ENCODE measurements around the gene PAX7. TPM values are rescaled to one million over a fixed set of nuclear protein-coding genes. Genes with fewer than 3 reads are reported as not detected.

PAX7 gene
- polyA plus RNA-seq, 2 of the 4 experiments (the other 2 are of a cell fraction), result 0.23 to 0.48 TPM

DNA sequence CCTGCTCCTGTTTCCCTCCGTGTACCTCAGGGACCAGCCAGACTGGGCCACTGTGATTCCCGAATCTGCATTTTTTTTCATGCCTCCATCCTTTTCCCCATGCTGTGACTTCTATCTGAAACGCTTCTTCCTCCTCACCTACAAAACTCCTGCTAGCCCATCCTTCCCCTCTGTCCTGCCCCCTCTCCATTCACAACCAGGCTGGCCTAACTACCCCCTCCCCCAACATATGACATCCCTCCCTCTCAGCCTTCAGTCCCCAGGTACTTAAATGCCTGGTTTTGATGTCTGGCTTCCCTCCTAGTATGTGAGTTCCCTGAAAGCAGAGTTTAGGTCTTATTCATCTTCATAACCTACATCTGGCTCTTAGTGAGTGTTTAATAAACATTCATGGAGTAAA lies 146.1 kb downstream of the PAX7 start:
- FAIRE-seq, result no peak
- TF ChIP-seq CHD2 (IDR thresholded peaks at IDR 0.05; ENCODE audit: low read length, partially characterized antibody) (no peak), ZSCAN20 (CRISPR knock-in tag; IDR thresholded peaks at IDR 0.05) (no peak), PBX3 (IDR thresholded peaks at IDR 0.05) (no peak), CBX8 (IDR thresholded peaks at IDR 0.05) (no peak), JUN (IDR thresholded peaks at IDR 0.05) (no peak), HOXB13 (CRISPR knock-in tag; IDR thresholded peaks at IDR 0.05; ENCODE audit: low read depth) (no peak), ZNF302 (CRISPR knock-in tag; IDR thresholded peaks at IDR 0.05) (no peak), FOSB (CRISPR knock-in tag; IDR thresholded peaks at IDR 0.05) (no peak), FOXS1 (CRISPR knock-in tag; IDR thresholded peaks at IDR 0.05) (no peak), BCL3 (IDR thresholded peaks at IDR 0.05) (no peak), MAFK (IDR thresholded peaks at IDR 0.05; ENCODE audit: partially characterized antibody) (no peak), POLR2AphosphoS2 (conservative IDR thresholded peaks at IDR 0.05; ENCODE audit: low read length) (no peak), TP53 (CRISPR knock-in tag; IDR thresholded peaks at IDR 0.05) (no peak), RARB (CRISPR knock-in tag; IDR thresholded peaks at IDR 0.05) (no peak), EP300 (IDR thresholded peaks at IDR 0.05) (no peak)
- TF ChIP-seq, protein P1, sequence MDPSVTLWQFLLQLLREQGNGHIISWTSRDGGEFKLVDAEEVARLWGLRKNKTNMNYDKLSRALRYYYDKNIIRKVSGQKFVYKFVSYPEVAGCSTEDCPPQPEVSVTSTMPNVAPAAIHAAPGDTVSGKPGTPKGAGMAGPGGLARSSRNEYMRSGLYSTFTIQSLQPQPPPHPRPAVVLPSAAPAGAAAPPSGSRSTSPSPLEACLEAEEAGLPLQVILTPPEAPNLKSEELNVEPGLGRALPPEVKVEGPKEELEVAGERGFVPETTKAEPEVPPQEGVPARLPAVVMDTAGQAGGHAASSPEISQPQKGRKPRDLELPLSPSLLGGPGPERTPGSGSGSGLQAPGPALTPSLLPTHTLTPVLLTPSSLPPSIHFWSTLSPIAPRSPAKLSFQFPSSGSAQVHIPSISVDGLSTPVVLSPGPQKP (IDR thresholded peaks at IDR 0.05; ENCODE audit: low read depth, low read length), result no peak
- TF ChIP-seq, protein P2, sequence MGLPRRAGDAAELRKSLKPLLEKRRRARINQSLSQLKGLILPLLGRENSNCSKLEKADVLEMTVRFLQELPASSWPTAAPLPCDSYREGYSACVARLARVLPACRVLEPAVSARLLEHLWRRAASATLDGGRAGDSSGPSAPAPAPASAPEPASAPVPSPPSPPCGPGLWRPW (IDR thresholded peaks at IDR 0.05), result no peak
- TF ChIP-seq, protein P3, sequence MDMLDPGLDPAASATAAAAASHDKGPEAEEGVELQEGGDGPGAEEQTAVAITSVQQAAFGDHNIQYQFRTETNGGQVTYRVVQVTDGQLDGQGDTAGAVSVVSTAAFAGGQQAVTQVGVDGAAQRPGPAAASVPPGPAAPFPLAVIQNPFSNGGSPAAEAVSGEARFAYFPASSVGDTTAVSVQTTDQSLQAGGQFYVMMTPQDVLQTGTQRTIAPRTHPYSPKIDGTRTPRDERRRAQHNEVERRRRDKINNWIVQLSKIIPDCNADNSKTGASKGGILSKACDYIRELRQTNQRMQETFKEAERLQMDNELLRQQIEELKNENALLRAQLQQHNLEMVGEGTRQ (IDR thresholded peaks at IDR 0.05), result no peak

DNA sequence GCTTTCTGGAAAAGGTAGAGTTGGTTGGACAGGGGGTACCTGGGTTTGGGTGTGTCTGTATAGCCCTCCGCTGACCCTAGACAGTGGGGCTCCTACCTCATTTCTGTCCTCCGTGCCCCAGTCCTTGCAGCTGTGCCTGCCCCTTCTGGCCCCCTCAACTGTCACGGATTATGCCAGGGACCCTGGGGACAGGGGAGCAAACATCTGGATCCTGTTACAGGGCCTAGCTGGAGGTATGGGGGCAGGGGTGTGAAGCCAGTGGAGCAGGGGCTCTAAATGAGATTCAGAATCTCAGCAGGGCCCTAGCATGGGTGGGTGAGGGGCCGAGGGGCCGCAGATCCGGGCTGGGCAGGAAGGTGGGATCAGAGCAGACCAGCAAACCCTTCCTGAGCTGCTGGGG lies 147.8 kb downstream of the PAX7 start:
- 17% methylated on average over 5 of the region's 6 CpGs for WGBS (ENCODE audit: missing lambda C conversion rate)
- CTCF ChIA-PET, result no interaction called here
- H3K4me2 ChIP-seq, result no peak overlapping the region
- POLR2A ChIA-PET, result no interaction called here
- TF ChIP-seq RARB (CRISPR knock-in tag; IDR thresholded peaks at IDR 0.05) (no peak), FOSB (CRISPR knock-in tag; IDR thresholded peaks at IDR 0.05) (no peak), POLR2A (IDR thresholded peaks at IDR 0.05; ENCODE audit: low read length) (no peak), NFE2L2 (conservative IDR thresholded peaks at IDR 0.05; ENCODE audit: low read length) (no peak), ZFP36 (IDR thresholded peaks at IDR 0.05; ENCODE audit: borderline replicate concordance, partially characterized antibody) (no peak), TFCP2L1 (CRISPR knock-in tag; IDR thresholded peaks at IDR 0.05) (no peak), HOXA7 (CRISPR knock-in tag; IDR thresholded peaks at IDR 0.05) (no peak), HOXB5 (CRISPR knock-in tag; IDR thresholded peaks at IDR 0.05) (no peak), SREBF2 (IDR thresholded peaks at IDR 0.05) (no peak), CHD2 (IDR thresholded peaks at IDR 0.05; ENCODE audit: low read length, partially characterized antibody) (no peak), EHF (CRISPR knock-in tag; IDR thresholded peaks at IDR 0.05) (no peak), CHD4 (IDR thresholded peaks at IDR 0.05; ENCODE audit: borderline replicate concordance) (no peak), FOSL2 (IDR thresholded peaks at IDR 0.05) (no peak), FOSL2 (CRISPR knock-in tag; IDR thresholded peaks at IDR 0.05) (no peak), HDAC2 (IDR thresholded peaks at IDR 0.05) (no peak)
- TF ChIP-seq, protein P2 (IDR thresholded peaks at IDR 0.05), result no peak
- no peak overlapping the region for H3K27ac ChIP-seq
- no peak overlapping the region for H3K4me3 ChIP-seq
- H3K9me3 ChIP-seq, result no peaks in the 10 kb centered on the region
- FAIRE-seq, result no peak
- no peak for DNase-seq (ENCODE audit: low read depth in 1 of 2, low spot score in 1 of 2)
- no peak for ATAC-seq
- H3K4me1 ChIP-seq, result no peaks in the 10 kb centered on the region

More for the DNA sequence above, 146.1 kb downstream of the PAX7 start:
- ATAC-seq, result no peak
- CTCF ChIA-PET, result no interaction called here
- WGBS (ENCODE audit: missing lambda C conversion rate), result 27% methylated on average over 3 of the region's 3 CpGs
- POLR2A ChIA-PET, result no interaction called here
- Histone ChIP-seq H3K4me3 (no peak overlapping the region), H3K27ac (no peak overlapping the region), H3K4me1 (no peaks in the 10 kb centered on the region), H3K9me3 (no peaks in the 10 kb centered on the region), H3K4me2 (no peak overlapping the region)
- DNase-seq (ENCODE audit: low read depth in 1 of 2, low spot score in 1 of 2), result no peak
